Calu3 (cell line): ENCODE results near the gene C20orf144. TPM values are rescaled to one million over a fixed set of nuclear protein-coding genes. Genes with fewer than 3 reads are reported as not detected.

ENCODE experiments used
- BruUV-seq: library from RNA; stranded (reverse); fragments of 400-500 nt; replicated peaks from 2 replicates; lab custom pipeline; 2021; lab: Mats Ljungman, UMichigan
- CTCF ChIA-PET: fragments of 300-600 bp; sonication (Branson Sonifier 250); formaldehyde crosslinking; loops from one replicate; lab custom pipeline; 2022; ENCODE audit warnings: antibody characterized with exemption; lab: Charles Lee
- DNase-seq: peaks from one replicate; pipeline ENCODE4 v3.0.0; 2022
- H3K27ac Mint-ChIP-seq: one replicate; pipeline ENCODE4 v1.8.0; 2022; ENCODE audit warnings: mixed read lengths; ENCODE audit not compliant: unreplicated experiment
- H3K27me3 Mint-ChIP-seq: one replicate; pipeline ENCODE4 v1.8.0; 2022; ENCODE audit warnings: mixed read lengths; ENCODE audit not compliant: unreplicated experiment
- H3K36me3 Mint-ChIP-seq: one replicate; pipeline ENCODE4 v1.8.0; 2022; ENCODE audit warnings: mild to moderate bottlenecking, moderate library complexity, mixed read lengths; ENCODE audit not compliant: insufficient read depth, unreplicated experiment
- H3K4me1 Mint-ChIP-seq: one replicate; pipeline ENCODE4 v1.8.0; 2022; ENCODE audit warnings: mild to moderate bottlenecking, low read depth, mixed read lengths; ENCODE audit not compliant: unreplicated experiment
- H3K4me3 Mint-ChIP-seq: one replicate; pipeline ENCODE4 v1.8.0; 2022; ENCODE audit warnings: mild to moderate bottlenecking, low read depth, moderate library complexity, mixed read lengths; ENCODE audit not compliant: unreplicated experiment
- H3K9me3 Mint-ChIP-seq: one replicate; pipeline ENCODE4 v1.8.0; 2022; ENCODE audit warnings: low read depth, mixed read lengths; ENCODE audit not compliant: unreplicated experiment
- intact Hi-C: fragments of 100-400 bp; cut with micrococcal nuclease; formaldehyde crosslinking; loops from one replicate; pipeline ENCODE4 v1.10.0; 2022; ENCODE audit not compliant: unreplicated experiment
- total RNA-seq: library from RNA; stranded (reverse); gene quantifications from 2 replicates; pipeline ENCODE4 v1.2.3, GENCODE V29; 2022
- TF ChIP-seq, protein P1 (sequence below): fragments of 200-600 bp; IDR thresholded peaks from one replicate; pipeline ENCODE4 v1.8.0; 2022; ENCODE audit warnings: antibody characterized with exemption; ENCODE audit not compliant: unreplicated experiment

C20orf144 gene
- total RNA-seq, 1 experiment from 2014 or later = 0.45 TPM

DNA sequence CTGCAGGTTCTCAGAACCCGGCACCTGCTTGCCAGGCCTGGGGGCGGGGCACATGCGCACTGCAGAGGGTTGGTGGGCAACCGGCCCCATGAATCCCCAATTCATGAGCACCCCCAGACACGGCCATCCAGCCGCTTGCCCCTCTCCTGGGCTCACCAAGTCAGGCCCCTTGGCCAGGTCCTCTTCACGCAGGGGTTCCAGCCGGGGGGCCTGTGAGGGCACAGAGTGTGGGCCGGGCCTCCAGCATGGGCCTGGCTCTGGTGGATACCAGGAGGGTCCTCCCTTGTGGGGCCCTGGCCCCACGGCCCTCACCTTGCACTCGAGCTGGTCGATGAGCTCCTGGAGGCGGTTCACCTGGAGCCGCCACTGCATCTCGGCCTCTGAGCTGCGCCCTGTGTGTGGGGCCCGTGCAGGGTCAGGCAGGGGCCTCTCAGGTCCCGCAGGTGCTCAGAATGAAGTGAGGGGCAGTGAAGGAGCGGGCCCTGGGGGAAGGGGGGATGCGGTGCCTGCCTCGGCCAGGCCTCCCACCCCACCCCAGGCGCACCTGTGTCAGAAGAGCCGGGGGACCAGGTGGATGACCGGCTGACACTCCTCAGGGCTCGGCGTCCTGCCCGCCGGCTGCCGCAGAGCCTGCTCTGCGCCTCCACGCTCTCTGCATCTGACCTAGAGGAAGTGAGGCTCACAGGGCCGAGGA lies 2.6 kb upstream of the C20orf144 start:
- Mint-ChIP-seq H3K27ac (no peak overlapping the region), H3K4me1 (peaks cover 23% of the 10 kb centered on the region), H3K4me3 (no peak overlapping the region), H3K9me3 (no peaks in the 10 kb centered on the region), H3K36me3 (peaks cover 35% of the 10 kb centered on the region), H3K27me3 (no peaks in the 10 kb centered on the region)
- CTCF ChIA-PET = no interaction called here
- no peak for DNase-seq
- BruUV-seq = no TSS peak
- TF ChIP-seq, protein P1, sequence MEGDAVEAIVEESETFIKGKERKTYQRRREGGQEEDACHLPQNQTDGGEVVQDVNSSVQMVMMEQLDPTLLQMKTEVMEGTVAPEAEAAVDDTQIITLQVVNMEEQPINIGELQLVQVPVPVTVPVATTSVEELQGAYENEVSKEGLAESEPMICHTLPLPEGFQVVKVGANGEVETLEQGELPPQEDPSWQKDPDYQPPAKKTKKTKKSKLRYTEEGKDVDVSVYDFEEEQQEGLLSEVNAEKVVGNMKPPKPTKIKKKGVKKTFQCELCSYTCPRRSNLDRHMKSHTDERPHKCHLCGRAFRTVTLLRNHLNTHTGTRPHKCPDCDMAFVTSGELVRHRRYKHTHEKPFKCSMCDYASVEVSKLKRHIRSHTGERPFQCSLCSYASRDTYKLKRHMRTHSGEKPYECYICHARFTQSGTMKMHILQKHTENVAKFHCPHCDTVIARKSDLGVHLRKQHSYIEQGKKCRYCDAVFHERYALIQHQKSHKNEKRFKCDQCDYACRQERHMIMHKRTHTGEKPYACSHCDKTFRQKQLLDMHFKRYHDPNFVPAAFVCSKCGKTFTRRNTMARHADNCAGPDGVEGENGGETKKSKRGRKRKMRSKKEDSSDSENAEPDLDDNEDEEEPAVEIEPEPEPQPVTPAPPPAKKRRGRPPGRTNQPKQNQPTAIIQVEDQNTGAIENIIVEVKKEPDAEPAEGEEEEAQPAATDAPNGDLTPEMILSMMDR = no peak
- intact Hi-C loops = loop anchor here (10.0 kb wide), 1 partner anchor 455 kb away; the partner anchor contains the start of gene EIF2S2

- H3K36me3 Mint-ChIP-seq = peaks cover 35% of the 10 kb centered on the region
- no peak overlapping the region for H3K4me3 Mint-ChIP-seq
- no TSS peak for BruUV-seq
- CTCF ChIA-PET = no interaction called here
- DNase-seq = no peak
- H3K4me1 Mint-ChIP-seq = peaks cover 23% of the 10 kb centered on the region
- intact Hi-C loops = loop anchor here (10.0 kb wide), 1 partner anchor 455 kb away; the partner anchor contains the start of gene EIF2S2
- H3K27ac Mint-ChIP-seq = no peak overlapping the region
- no peaks in the 10 kb centered on the region for H3K27me3 Mint-ChIP-seq
- no peaks in the 10 kb centered on the region for H3K9me3 Mint-ChIP-seq
- TF ChIP-seq, protein P1 = no peak
Observed at GRCh38 chr20:33660035-33660684, 2.0 kb upstream of the C20orf144 start.

DNA sequence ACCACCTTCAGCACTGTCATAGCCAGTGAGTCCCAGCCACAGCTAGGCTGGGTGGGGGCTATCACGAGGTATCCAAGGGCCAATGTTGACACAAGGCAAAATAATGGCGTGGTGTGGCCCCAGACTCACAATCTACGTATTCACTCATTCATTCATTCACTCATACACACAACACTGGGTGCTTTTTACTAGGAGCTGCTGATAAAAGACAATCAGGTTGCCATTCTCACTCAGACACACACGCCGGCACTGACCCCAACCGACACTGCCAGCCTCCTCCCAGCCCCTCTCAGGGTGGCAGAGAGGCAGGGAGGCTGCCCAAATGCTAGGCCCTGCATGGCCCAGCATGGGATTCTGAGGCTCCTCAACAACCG lies 1.5 kb upstream of the C20orf144 start:
- no peak overlapping the region for H3K27ac Mint-ChIP-seq
- peaks cover 35% of the 10 kb centered on the region for H3K36me3 Mint-ChIP-seq
- no TSS peak for BruUV-seq
- peaks cover 25% of the 10 kb centered on the region for H3K4me1 Mint-ChIP-seq
- CTCF ChIA-PET = no interaction called here
- H3K4me3 Mint-ChIP-seq = no peak overlapping the region
- no peaks in the 10 kb centered on the region for H3K27me3 Mint-ChIP-seq
- no peaks in the 10 kb centered on the region for H3K9me3 Mint-ChIP-seq
- TF ChIP-seq, protein P1 = no peak
- intact Hi-C loops = loop anchor here (10.0 kb wide), 1 partner anchor 454 kb away; the partner anchor contains the start of gene EIF2S2
- no peak for DNase-seq

GRCh38 chr20:33663161-33664084 lies 1.3 kb downstream of the C20orf144 start:
- BruUV-seq = TSS peak; percentile 7
- Mint-ChIP-seq H3K4me3 (peak overlapping the region; percentile 89), H3K27ac (peak overlapping the region; percentile 81), H3K4me1 (peaks cover 39% of the 10 kb centered on the region), H3K9me3 (no peaks in the 10 kb centered on the region), H3K27me3 (no peaks in the 10 kb centered on the region), H3K36me3 (peaks cover 60% of the 10 kb centered on the region)
- CTCF ChIA-PET = interaction anchor here (0.5 to 2.7 kb wide), 14 partner anchors 10 to 1724 kb away, joined by 3 to 16 read pairs (median 4); partner anchors contain the start of genes CBFA2T2 and CDK5RAP1
- TF ChIP-seq, protein P1 = no peak
- DNase-seq = peak; percentile 92
- intact Hi-C loops = loop anchor here (10.0 kb wide), 1 partner anchor 451 kb away; the partner anchor contains the start of gene EIF2S2
